Panc1 (cell line): ENCODE results near the gene DCLK2. TPM values are rescaled to one million over a fixed set of nuclear protein-coding genes. Genes with fewer than 3 reads are reported as not detected.
"Not testable (repeated sequence)": the region's sequence is repeated elsewhere in the genome, so short reads cannot be mapped to it uniquely, and the experiment has no call there.

Experiments
- ATAC-seq: fragments of 200-7000 bp; cut with Tn5 transposase; 2 replicates; pipeline ENCODE4 v1.9.1; 2020; ENCODE audit warnings: mild to moderate bottlenecking, moderate library complexity
- BruUV-seq: library from RNA; stranded (reverse); fragments of 400-500 nt; replicated peaks from 2 replicates; lab custom pipeline; 2021; lab: Mats Ljungman, UMichigan
- CTCF ChIA-PET: fragments of 300-600 bp; sonication (Branson Sonifier 250); formaldehyde crosslinking; loops from one replicate; lab custom pipeline; 2022; ENCODE audit warnings: antibody characterized with exemption; lab: Charles Lee
- POLR2A ChIA-PET: fragments of 300-600 bp; sonication (Branson Sonifier 250); formaldehyde crosslinking; loops from one replicate; lab custom pipeline; 2022; ENCODE audit warnings: antibody characterized with exemption; lab: Charles Lee
- DNase-seq: peaks from one replicate; pipeline ENCODE4 v3.0.0-alpha.2; 2010; ENCODE audit warnings: low read depth, low spot score
- H3K27ac ChIP-seq: 2 replicates; pipeline ENCODE4 v1.5.1; 2011; ENCODE audit warnings: mild to moderate bottlenecking, low read length, inconsistent platforms
- H3K27me3 ChIP-seq: fragments of 200-500 bp; sonication (Bioruptor generic); 2 replicates; pipeline ENCODE4 v1.6.0; 2014; ENCODE audit warnings: low read length, inconsistent platforms; ENCODE audit not compliant: control insufficient read depth, insufficient read depth
- H3K36me3 ChIP-seq: fragments of 200-500 bp; sonication (Bioruptor generic); 2 replicates; pipeline ENCODE4 v1.5.1; 2014; ENCODE audit warnings: inconsistent platforms, mild to moderate bottlenecking, low read length, moderate library complexity; ENCODE audit not compliant: control insufficient read depth, insufficient read depth
- H3K4me1 ChIP-seq: 2 replicates; pipeline ENCODE4 v1.5.1; 2011; ENCODE audit warnings: inconsistent platforms, mild to moderate bottlenecking, low read length, moderate library complexity; ENCODE audit not compliant: control insufficient read depth, insufficient read depth
- H3K4me3 ChIP-seq, 2 experiments: 2 replicates each; pipeline ENCODE4 v1.5.1; 2011 to 2012; ENCODE audit warnings: low read depth in 2 of 2, low read length in 2 of 2, mild to moderate bottlenecking in 2 of 2, inconsistent platforms in 1 of 2, moderate library complexity in 1 of 2
- H3K9me3 ChIP-seq: fragments of 200-500 bp; sonication (Bioruptor generic); 2 replicates; pipeline ENCODE4 v1.5.1; 2014; ENCODE audit warnings: low read depth, mild to moderate bottlenecking, inconsistent platforms, low read length, moderate library complexity; ENCODE audit not compliant: control insufficient read depth, insufficient read depth
- POLR2AphosphoS5 ChIP-seq: IDR thresholded peaks from 2 replicates; pipeline ENCODE4 v1.6.1; 2012; ENCODE audit warnings: mild to moderate bottlenecking, low read depth, low read length, moderate library complexity
- SIN3A ChIP-seq: IDR thresholded peaks from 2 replicates; pipeline ENCODE4 v1.6.1; 2012; ENCODE audit warnings: low read depth, mild to moderate bottlenecking, low read length, moderate library complexity, borderline replicate concordance; ENCODE audit not compliant: insufficient read depth
- TCF7L2 ChIP-seq: IDR thresholded peaks from 2 replicates; pipeline ENCODE4 v1.6.1; 2011; ENCODE audit warnings: mild to moderate bottlenecking, low read depth, low read length, inconsistent platforms
- in situ Hi-C: cut with HindIII; loops from 2 replicates; pipeline ENCODE4 v1.10.0; 2016; ENCODE audit warnings: low sequenced_read_pairs, low pct_unique_long_range_greater_than_20kb
- intact Hi-C: fragments of 100-400 bp; cut with micrococcal nuclease; formaldehyde crosslinking; loops from one replicate; pipeline ENCODE4 v1.10.0; 2022; ENCODE audit not compliant: unreplicated experiment
- total RNA-seq: library from RNA; stranded (reverse); gene quantifications from one replicate; pipeline ENCODE4 v1.2.1, GENCODE V29; 2021; ENCODE audit not compliant: unreplicated experiment
- TF ChIP-seq, protein P1 (sequence below), 2 experiments: IDR thresholded peaks; 2 replicates each; pipeline ENCODE4 v1.6.1; 2011 to 2012; ENCODE audit warnings: low read depth in 2 of 2, control low read depth in 1 of 2, low read length in 1 of 2, mild to moderate bottlenecking in 1 of 2, moderate library complexity in 1 of 2; ENCODE audit not compliant: insufficient read depth in 1 of 2
- TF ChIP-seq, protein P2 (sequence below): fragments of 450-650 bp; IDR thresholded peaks from 2 replicates; pipeline ENCODE4 v1.5.1; 2017; ENCODE audit warnings: mild to moderate bottlenecking

DCLK2 gene
- total RNA-seq, 1 experiment from 2014 or later, result 9.5 TPM

DNA sequence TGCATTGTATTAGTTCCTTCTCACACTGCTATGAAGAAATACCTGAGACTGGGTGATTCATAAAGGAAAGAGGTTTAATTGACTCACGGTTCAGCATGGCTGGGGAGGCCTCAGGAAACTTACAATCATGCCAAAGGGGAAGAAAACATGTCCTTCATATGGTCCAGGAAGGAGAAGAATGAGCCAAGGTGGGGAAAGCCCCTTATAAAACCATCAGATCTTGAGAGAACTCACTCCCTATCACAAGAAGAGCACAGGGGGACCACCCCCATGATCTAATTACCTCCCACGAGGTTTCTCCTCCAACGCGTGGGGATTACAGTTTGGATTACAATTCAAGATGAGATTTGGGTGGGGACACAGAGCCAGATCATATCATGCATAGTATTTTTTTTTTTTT is 106.8 kb downstream of the DCLK2 start:
- H3K9me3 ChIP-seq, H3K27ac ChIP-seq, H3K27me3 ChIP-seq, CTCF ChIA-PET, H3K4me3 ChIP-seq, ATAC-seq, DNase-seq, BruUV-seq, intact Hi-C loops, in situ Hi-C loops, H3K36me3 ChIP-seq, H3K4me1 ChIP-seq: not testable (repeated sequence)
- POLR2A ChIA-PET, result interaction anchor here (0.7 kb wide), 1 partner anchor 154 kb away, joined by 4 read pairs; no protein-coding TSS in a partner anchor

DNA sequence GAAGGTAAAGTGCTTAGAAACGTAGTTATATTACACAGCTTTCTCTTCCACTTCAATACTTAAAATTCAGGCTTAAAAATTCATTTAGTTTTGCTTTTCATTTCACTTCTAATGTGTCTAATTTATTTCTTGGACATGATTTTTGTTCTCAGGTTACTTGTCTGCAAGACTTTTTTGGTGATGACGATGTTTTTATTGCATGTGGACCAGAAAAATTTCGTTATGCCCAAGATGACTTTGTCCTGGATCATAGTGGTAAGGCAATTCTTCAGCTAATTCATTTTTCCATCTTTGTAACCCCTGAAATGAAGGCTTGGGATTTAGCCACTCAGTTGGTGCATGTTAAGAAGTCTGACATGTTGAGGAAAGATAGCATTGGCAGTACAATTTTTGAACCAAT is 114.7 kb downstream of the DCLK2 start:
- no peak for DNase-seq
- POLR2A ChIA-PET, result no interaction called here

DNA sequence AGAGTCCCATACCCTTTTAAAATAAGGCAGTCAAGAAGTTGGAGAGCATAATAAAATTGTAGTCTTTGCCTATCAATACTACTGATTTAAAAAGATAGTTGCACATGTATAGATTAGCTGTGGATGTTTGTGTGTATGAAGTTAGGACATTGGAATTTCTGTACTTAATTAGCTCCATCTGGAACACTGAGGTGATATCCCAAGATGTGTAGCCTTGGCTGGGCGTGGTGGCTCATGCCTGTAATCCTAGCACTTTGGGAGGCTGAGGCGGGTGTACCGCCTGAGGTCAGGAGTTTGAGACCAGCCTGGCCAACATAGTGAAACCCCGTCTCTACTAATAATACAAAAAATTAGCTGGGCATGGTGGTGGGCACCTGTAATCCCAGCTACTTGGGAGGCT is 119.0 kb downstream of the DCLK2 start:
- DNase-seq, H3K4me3 ChIP-seq, intact Hi-C loops, ATAC-seq, POLR2A ChIA-PET, in situ Hi-C loops, H3K9me3 ChIP-seq, BruUV-seq, H3K27ac ChIP-seq, CTCF ChIA-PET, H3K36me3 ChIP-seq, H3K27me3 ChIP-seq, H3K4me1 ChIP-seq: not testable (repeated sequence)

More for the DNA sequence above, 114.7 kb downstream of the DCLK2 start:
- Histone ChIP-seq H3K27me3 (no peaks in the 10 kb centered on the region), H3K36me3 (no peaks in the 10 kb centered on the region), H3K4me1 (no peaks in the 10 kb centered on the region), H3K9me3 (no peaks in the 10 kb centered on the region), H3K27ac (no peak overlapping the region), H3K4me3 (no peak overlapping the region)
- intact Hi-C loops (no loop called here), in situ Hi-C loops (no loop called here)
- CTCF ChIA-PET, result no interaction called here
- no peak for ATAC-seq
- no TSS peak for BruUV-seq
- TF ChIP-seq SIN3A (no peak), POLR2AphosphoS5 (no peak), TCF7L2 (no peak)
- TF ChIP-seq, protein P1, sequence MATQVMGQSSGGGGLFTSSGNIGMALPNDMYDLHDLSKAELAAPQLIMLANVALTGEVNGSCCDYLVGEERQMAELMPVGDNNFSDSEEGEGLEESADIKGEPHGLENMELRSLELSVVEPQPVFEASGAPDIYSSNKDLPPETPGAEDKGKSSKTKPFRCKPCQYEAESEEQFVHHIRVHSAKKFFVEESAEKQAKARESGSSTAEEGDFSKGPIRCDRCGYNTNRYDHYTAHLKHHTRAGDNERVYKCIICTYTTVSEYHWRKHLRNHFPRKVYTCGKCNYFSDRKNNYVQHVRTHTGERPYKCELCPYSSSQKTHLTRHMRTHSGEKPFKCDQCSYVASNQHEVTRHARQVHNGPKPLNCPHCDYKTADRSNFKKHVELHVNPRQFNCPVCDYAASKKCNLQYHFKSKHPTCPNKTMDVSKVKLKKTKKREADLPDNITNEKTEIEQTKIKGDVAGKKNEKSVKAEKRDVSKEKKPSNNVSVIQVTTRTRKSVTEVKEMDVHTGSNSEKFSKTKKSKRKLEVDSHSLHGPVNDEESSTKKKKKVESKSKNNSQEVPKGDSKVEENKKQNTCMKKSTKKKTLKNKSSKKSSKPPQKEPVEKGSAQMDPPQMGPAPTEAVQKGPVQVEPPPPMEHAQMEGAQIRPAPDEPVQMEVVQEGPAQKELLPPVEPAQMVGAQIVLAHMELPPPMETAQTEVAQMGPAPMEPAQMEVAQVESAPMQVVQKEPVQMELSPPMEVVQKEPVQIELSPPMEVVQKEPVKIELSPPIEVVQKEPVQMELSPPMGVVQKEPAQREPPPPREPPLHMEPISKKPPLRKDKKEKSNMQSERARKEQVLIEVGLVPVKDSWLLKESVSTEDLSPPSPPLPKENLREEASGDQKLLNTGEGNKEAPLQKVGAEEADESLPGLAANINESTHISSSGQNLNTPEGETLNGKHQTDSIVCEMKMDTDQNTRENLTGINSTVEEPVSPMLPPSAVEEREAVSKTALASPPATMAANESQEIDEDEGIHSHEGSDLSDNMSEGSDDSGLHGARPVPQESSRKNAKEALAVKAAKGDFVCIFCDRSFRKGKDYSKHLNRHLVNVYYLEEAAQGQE (IDR thresholded peaks at IDR 0.05; ENCODE audit: insufficient read depth in 1 of 2, low read depth in 2 of 2, low read length in 1 of 2), result no peak
- TF ChIP-seq, protein P2, sequence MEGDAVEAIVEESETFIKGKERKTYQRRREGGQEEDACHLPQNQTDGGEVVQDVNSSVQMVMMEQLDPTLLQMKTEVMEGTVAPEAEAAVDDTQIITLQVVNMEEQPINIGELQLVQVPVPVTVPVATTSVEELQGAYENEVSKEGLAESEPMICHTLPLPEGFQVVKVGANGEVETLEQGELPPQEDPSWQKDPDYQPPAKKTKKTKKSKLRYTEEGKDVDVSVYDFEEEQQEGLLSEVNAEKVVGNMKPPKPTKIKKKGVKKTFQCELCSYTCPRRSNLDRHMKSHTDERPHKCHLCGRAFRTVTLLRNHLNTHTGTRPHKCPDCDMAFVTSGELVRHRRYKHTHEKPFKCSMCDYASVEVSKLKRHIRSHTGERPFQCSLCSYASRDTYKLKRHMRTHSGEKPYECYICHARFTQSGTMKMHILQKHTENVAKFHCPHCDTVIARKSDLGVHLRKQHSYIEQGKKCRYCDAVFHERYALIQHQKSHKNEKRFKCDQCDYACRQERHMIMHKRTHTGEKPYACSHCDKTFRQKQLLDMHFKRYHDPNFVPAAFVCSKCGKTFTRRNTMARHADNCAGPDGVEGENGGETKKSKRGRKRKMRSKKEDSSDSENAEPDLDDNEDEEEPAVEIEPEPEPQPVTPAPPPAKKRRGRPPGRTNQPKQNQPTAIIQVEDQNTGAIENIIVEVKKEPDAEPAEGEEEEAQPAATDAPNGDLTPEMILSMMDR, result no peak
